ENCODE results near the gene RASEF. TPM values are rescaled to one million over a fixed set of nuclear protein-coding genes. Genes with fewer than 3 reads are reported as not detected.

RASEF gene
- total RNA-seq, 1 experiment from 2014 or later: 2.2 TPM

GRCh38 chr9:82998409-82998808 is 64.5 kb downstream of the RASEF start:
- Mint-ChIP-seq H3K36me3 (ENCODE audit: insufficient read depth in 1 of 3, low read depth in 3 of 3) (no peaks in the 10 kb centered on the region), H3K4me3 (no peak overlapping the region), H3K27me3 (ENCODE audit: low read depth) (no peaks in the 10 kb centered on the region), H3K9me3 (no peaks in the 10 kb centered on the region), H3K27ac (0 out of 7 replicates have a peak overlapping the region, but pooled peaks of 1 of the 3 experiments have one; percentile 1), H3K4me1 (peaks cover 7 to 13% of the 10 kb centered on the region in 2 experiments)
- Histone ChIP-seq H3K27me3 (ENCODE audit: insufficient read depth, low read length) (no peaks in the 10 kb centered on the region), H2AFZ (ENCODE audit: low read length) (no peak overlapping the region), H2BK5ac (ENCODE audit: insufficient read length, low read length) (no peak overlapping the region), H3K56ac (ENCODE audit: insufficient read length, low read depth, low read length) (no peak overlapping the region), H3K27ac (ENCODE audit: insufficient read length, low read depth, low read length) (no peak overlapping the region), H4K8ac (replicated peaks; ENCODE audit: insufficient read length, low read depth, low read length) (no peak overlapping the region), H3K4me1 (ENCODE audit: insufficient read depth, low read length) (peaks cover 5% of the 10 kb centered on the region; the same call in 1 of the 2 replicates), H3K9me3 (ENCODE audit: control insufficient read depth, low read depth, low read length) (no peaks in the 10 kb centered on the region), H3K79me2 (ENCODE audit: insufficient read depth, low read length) (no peaks in the 10 kb centered on the region), H4K20me1 (ENCODE audit: control insufficient read depth, insufficient read depth, insufficient read length) (no peaks in the 10 kb centered on the region), H3K4me2 (ENCODE audit: insufficient read depth, insufficient read length, low read length) (no peak overlapping the region), H2AK5ac (ENCODE audit: insufficient read length, low read length) (no peak overlapping the region), H2BK20ac (ENCODE audit: low read depth, low read length, poor library complexity, severe bottlenecking) (no peak overlapping the region), H2BK120ac (ENCODE audit: low read depth, low read length, poor library complexity, severe bottlenecking) (no peak overlapping the region), H3K23ac (ENCODE audit: insufficient read length, low read depth, low read length) (no peak overlapping the region), H3K9ac (ENCODE audit: extremely low read depth, insufficient read length, low read length) (no peak overlapping the region), H3K79me1 (ENCODE audit: insufficient read depth, low read depth, low read length, poor library complexity, severe bottlenecking) (no peaks in the 10 kb centered on the region), H2BK15ac (ENCODE audit: low read depth, low read length) (no peak overlapping the region), H4K91ac (ENCODE audit: insufficient read length, low read depth, low read length) (no peak overlapping the region), H3K4ac (ENCODE audit: low read depth, low read length) (no peak overlapping the region), H4K5ac (ENCODE audit: insufficient read length, low read depth, low read length) (no peak overlapping the region), H3K23me2 (ENCODE audit: insufficient read length, low read depth, low read length, poor library complexity, severe bottlenecking) (no peaks in the 10 kb centered on the region), H3K18ac (ENCODE audit: insufficient read length, low read depth, low read length) (no peak overlapping the region), H3K14ac (ENCODE audit: insufficient read depth, low read length) (no peak overlapping the region), H2BK12ac (ENCODE audit: insufficient read length, low read depth, low read length) (no peak overlapping the region), H3T11ph (ENCODE audit: low read length) (no peak overlapping the region)
- TF ChIP-seq, protein P1, sequence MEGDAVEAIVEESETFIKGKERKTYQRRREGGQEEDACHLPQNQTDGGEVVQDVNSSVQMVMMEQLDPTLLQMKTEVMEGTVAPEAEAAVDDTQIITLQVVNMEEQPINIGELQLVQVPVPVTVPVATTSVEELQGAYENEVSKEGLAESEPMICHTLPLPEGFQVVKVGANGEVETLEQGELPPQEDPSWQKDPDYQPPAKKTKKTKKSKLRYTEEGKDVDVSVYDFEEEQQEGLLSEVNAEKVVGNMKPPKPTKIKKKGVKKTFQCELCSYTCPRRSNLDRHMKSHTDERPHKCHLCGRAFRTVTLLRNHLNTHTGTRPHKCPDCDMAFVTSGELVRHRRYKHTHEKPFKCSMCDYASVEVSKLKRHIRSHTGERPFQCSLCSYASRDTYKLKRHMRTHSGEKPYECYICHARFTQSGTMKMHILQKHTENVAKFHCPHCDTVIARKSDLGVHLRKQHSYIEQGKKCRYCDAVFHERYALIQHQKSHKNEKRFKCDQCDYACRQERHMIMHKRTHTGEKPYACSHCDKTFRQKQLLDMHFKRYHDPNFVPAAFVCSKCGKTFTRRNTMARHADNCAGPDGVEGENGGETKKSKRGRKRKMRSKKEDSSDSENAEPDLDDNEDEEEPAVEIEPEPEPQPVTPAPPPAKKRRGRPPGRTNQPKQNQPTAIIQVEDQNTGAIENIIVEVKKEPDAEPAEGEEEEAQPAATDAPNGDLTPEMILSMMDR (conservative IDR thresholded peaks at IDR 0.05): no peak
- no CpG with 5 or more reads among the region's 2 CpGs for WGBS (ENCODE audit: extremely low coverage, insufficient read length, low lambda C conversion rate)
- DNase-seq: no peak

Data from H9 (cell line).